H1 (cell line): ENCODE measurements around the gene DEGS2. TPM values are rescaled to one million over a fixed set of nuclear protein-coding genes. Genes with fewer than 3 reads are reported as not detected.

Experiments used
- CTCF ChIA-PET: fragments of 300-600 bp; sonication (Branson Sonifier 250); formaldehyde crosslinking; loops from one replicate; lab custom pipeline; 2021; ENCODE audit not compliant: partially characterized antibody; lab: Charles Lee
- POLR2A ChIA-PET: fragments of 300-600 bp; sonication (Branson Sonifier 250); formaldehyde crosslinking; loops from one replicate; lab custom pipeline; 2021; ENCODE audit warnings: inconsistent platforms; ENCODE audit not compliant: partially characterized antibody; lab: Charles Lee
- DNase-seq, 2 experiments: peaks; one replicate each; pipeline versions ENCODE4 v3.0.0 to v3.0.0-alpha.2; 2010 to 2022; ENCODE audit warnings: low spot score in 2 of 2, low read depth in 1 of 2, mixed read lengths in 1 of 2
- FAIRE-seq: peaks from 2 replicates; lab custom pipeline; 2011; peaks lifted over from hg19 to GRCh38; lab: Jason Lieb, UNC
- H2AFZ ChIP-seq: 2 replicates; pipeline ENCODE4 v1.8.1; 2012; ENCODE audit warnings: low read length, inconsistent platforms
- H2AK5ac ChIP-seq: 2 replicates; pipeline ENCODE4 v1.6.1; 2013; ENCODE audit warnings: low read depth, low read length
- H2BK120ac ChIP-seq: replicated peaks from 2 replicates; pipeline ENCODE3; 2013; ENCODE audit warnings: low read depth, low read length, inconsistent platforms
- H2BK12ac ChIP-seq: 2 replicates; pipeline ENCODE4 v1.6.1; 2013; ENCODE audit warnings: low read depth, low read length
- H2BK15ac ChIP-seq: 2 replicates; pipeline ENCODE4 v1.6.1; 2013; ENCODE audit warnings: low read length
- H2BK20ac ChIP-seq: 2 replicates; pipeline ENCODE4 v1.6.1; 2013; ENCODE audit warnings: low read length
- H2BK5ac ChIP-seq: 2 replicates; pipeline ENCODE4 v1.6.1; 2013; ENCODE audit warnings: low read depth, low read length
- H3K14ac ChIP-seq: 2 replicates; pipeline ENCODE4 v1.6.1; 2013; ENCODE audit warnings: inconsistent platforms; ENCODE audit not compliant: insufficient read length
- H3K18ac ChIP-seq: 2 replicates; pipeline ENCODE4 v1.6.1; 2013; ENCODE audit warnings: low read length; ENCODE audit errors: extremely low read depth
- H3K23ac ChIP-seq: 2 replicates; pipeline ENCODE4 v1.6.1; 2013; ENCODE audit warnings: inconsistent platforms; ENCODE audit not compliant: insufficient read length
- H3K23me2 ChIP-seq: 2 replicates; pipeline ENCODE4 v1.6.1; 2013; ENCODE audit warnings: low read depth, low read length
- H3K27ac ChIP-seq: 2 replicates; pipeline ENCODE4 v1.6.1; 2011; ENCODE audit warnings: low read depth, low read length, inconsistent platforms
- H3K27me3 ChIP-seq, 4 experiments: replicated peaks in 1 of 4; 1 replicate in 1 of 4; 2 replicates in 3 of 4; pipeline versions ENCODE4 v1.6.1 to v1.8.1; 2011 to 2013; ENCODE audit warnings: low read length in 3 of 4, mild to moderate bottlenecking in 3 of 4, inconsistent platforms in 2 of 4, mixed read lengths in 2 of 4, moderate library complexity in 1 of 4; ENCODE audit not compliant: control insufficient read depth in 3 of 4, insufficient read depth in 3 of 4; ENCODE audit errors: extremely low read depth in 1 of 4
- H3K36me3 ChIP-seq, 4 experiments: 2 replicates each; pipeline versions ENCODE4 v1.6.1 to v1.8.1; 2011 to 2013; ENCODE audit warnings: mild to moderate bottlenecking in 4 of 4, low read length in 3 of 4, moderate library complexity in 2 of 4, control low read depth in 1 of 4, inconsistent platforms in 1 of 4; ENCODE audit not compliant: insufficient read depth in 4 of 4, control insufficient read depth in 2 of 4
- H3K4ac ChIP-seq: replicated peaks from 2 replicates; pipeline ENCODE3; 2013; ENCODE audit warnings: low read length, low read depth, mixed read lengths, inconsistent platforms; ENCODE audit not compliant: insufficient read length
- H3K4me1 ChIP-seq, 4 experiments: replicated peaks in 1 of 4; 1 replicate in 1 of 4; 2 replicates in 3 of 4; pipeline versions ENCODE4 v1.6.1 to v1.8.1; 2011 to 2013; ENCODE audit warnings: low read length in 3 of 4, inconsistent platforms in 2 of 4, mixed read lengths in 1 of 4; ENCODE audit not compliant: insufficient read depth in 4 of 4, control insufficient read depth in 3 of 4
- H3K4me2 ChIP-seq, 2 experiments: 2 replicates each; pipeline versions ENCODE4 v1.6.1 to v1.8.1; 2011 to 2013; ENCODE audit warnings: low read depth in 2 of 2, low read length in 2 of 2, control low read depth in 1 of 2, inconsistent platforms in 1 of 2, mild to moderate bottlenecking in 1 of 2; ENCODE audit not compliant: insufficient read depth in 1 of 2
- H3K4me3 ChIP-seq, 4 experiments: fragments of 200-600, 300-600 bp in 1 of 4; sonication (generic), shearing (Covaris generic), sonication (Bioruptor Twin) in 1 of 4; 2 replicates each; pipeline versions ENCODE4 v1.5.1 to v1.8.1; 2011 to 2016; ENCODE audit warnings: low read length in 4 of 4, low read depth in 3 of 4, control low read depth in 2 of 4, inconsistent platforms in 2 of 4, mild to moderate bottlenecking in 2 of 4, mixed read lengths in 1 of 4, moderate library complexity in 1 of 4; ENCODE audit not compliant: insufficient read depth in 2 of 4; ENCODE audit errors: extremely low read depth in 1 of 4
- H3K56ac ChIP-seq: replicated peaks from 2 replicates; pipeline ENCODE3; 2013; ENCODE audit warnings: low read depth, mild to moderate bottlenecking, mixed read lengths, low read length, inconsistent platforms; ENCODE audit not compliant: insufficient read length
- H3K79me1 ChIP-seq: 2 replicates; pipeline ENCODE4 v1.6.1; 2013; ENCODE audit warnings: low read depth, low read length, control low read depth
- H3K79me2 ChIP-seq, 2 experiments: 2 replicates each; pipeline versions ENCODE4 v1.6.1 to v1.8.1; 2012 to 2013; ENCODE audit warnings: low read length in 2 of 2, mild to moderate bottlenecking in 2 of 2, inconsistent platforms in 1 of 2; ENCODE audit not compliant: insufficient read depth in 2 of 2, control insufficient read depth in 1 of 2
- H3K9ac ChIP-seq, 4 experiments: replicated peaks in 1 of 4; 1 replicate in 1 of 4; 2 replicates in 3 of 4; pipeline versions ENCODE4 v1.6.1 to v1.8.1; 2011 to 2013; ENCODE audit warnings: low read depth in 3 of 4, low read length in 3 of 4, control low read depth in 2 of 4, mild to moderate bottlenecking in 2 of 4, moderate library complexity in 2 of 4, inconsistent platforms in 1 of 4; ENCODE audit errors: extremely low read depth in 1 of 4
- H3K9me3 ChIP-seq, 2 experiments: 2 replicates each; pipeline versions ENCODE4 v1.6.1 to v1.8.1; 2012 to 2013; ENCODE audit warnings: mild to moderate bottlenecking in 2 of 2, moderate library complexity in 2 of 2, control low read depth in 1 of 2, inconsistent platforms in 1 of 2, low read depth in 1 of 2, low read length in 1 of 2, mixed read lengths in 1 of 2; ENCODE audit not compliant: insufficient read depth in 2 of 2
- H4K20me1 ChIP-seq, 2 experiments: replicated peaks in 1 of 2; 2 replicates each; pipeline versions ENCODE3 to v1.8.1; 2011 to 2013; ENCODE audit warnings: inconsistent platforms in 2 of 2, low read length in 2 of 2, mild to moderate bottlenecking in 1 of 2; ENCODE audit not compliant: insufficient read depth in 2 of 2, control insufficient read depth in 1 of 2
- H4K5ac ChIP-seq: 2 replicates; pipeline ENCODE4 v1.6.1; 2013; ENCODE audit warnings: low read length, low read depth, mixed read lengths, inconsistent platforms; ENCODE audit not compliant: insufficient read length
- H4K8ac ChIP-seq: 2 replicates; pipeline ENCODE4 v1.8.0; 2013; ENCODE audit warnings: mild to moderate bottlenecking, moderate library complexity, low read length, inconsistent platforms; ENCODE audit not compliant: insufficient read depth; ENCODE audit errors: extremely low read depth
- H4K91ac ChIP-seq: replicated peaks from 2 replicates; pipeline ENCODE3; 2013; ENCODE audit warnings: low read length, mixed read lengths, inconsistent platforms; ENCODE audit not compliant: insufficient read length
- ATF3 ChIP-seq: IDR thresholded peaks from 2 replicates; pipeline ENCODE4 v1.6.1; 2011; ENCODE audit warnings: low read depth, mild to moderate bottlenecking, low read length; ENCODE audit not compliant: insufficient read depth
- CTCF ChIP-seq, 3 experiments: IDR thresholded peaks; 1 replicate in 2 of 3; 2 replicates in 1 of 3; pipeline versions ENCODE4 v1.5.1 to v1.6.1; 2011; ENCODE audit warnings: low read length in 3 of 3, mild to moderate bottlenecking in 3 of 3, inconsistent platforms in 2 of 3, low read depth in 1 of 3, moderate library complexity in 1 of 3; ENCODE audit not compliant: insufficient read depth in 1 of 3; ENCODE audit errors: control extremely low read depth in 1 of 3
- E2F6 ChIP-seq: IDR thresholded peaks from 2 replicates; pipeline ENCODE4 v1.6.1; 2012; ENCODE audit warnings: inconsistent platforms
- GTF2F1 ChIP-seq: IDR thresholded peaks from 2 replicates; pipeline ENCODE4 v1.6.1; 2012; ENCODE audit warnings: low read depth, low read length, improper control_type of control experiment, borderline replicate concordance
- KDM5A ChIP-seq: fragments of 200-600 bp; IDR thresholded peaks from 2 replicates; pipeline ENCODE4 v1.7.1; 2012; ENCODE audit warnings: mild to moderate bottlenecking, low read length, inconsistent platforms, mixed read lengths
- PHF8 ChIP-seq: fragments of 200-600 bp; sonication (generic); conservative IDR thresholded peaks from 2 replicates; pipeline ENCODE4 v1.7.1; 2012; ENCODE audit warnings: low read depth, mild to moderate bottlenecking, inconsistent platforms, low read length, moderate library complexity
- RNF2 ChIP-seq: fragments of 200-900, 300-1000 bp; sonication (generic); IDR thresholded peaks from 2 replicates; pipeline ENCODE4 v1.7.1; 2016; ENCODE audit warnings: borderline replicate concordance, low read depth, mild to moderate bottlenecking, antibody characterized with exemption, low read length; ENCODE audit not compliant: poor library complexity, severe bottlenecking; ENCODE audit errors: missing control alignments
- YY1 ChIP-seq: IDR thresholded peaks from 2 replicates; pipeline ENCODE4 v1.6.1; 2011; ENCODE audit warnings: low read depth, mild to moderate bottlenecking, low read length
- WGBS, 2 experiments: shearing (Covaris generic) in 1 of 2; methylation state at CpG; one replicate each; pipeline versions ENCODE4 v1.1.6 to v1.1.7; 2013 to 2015; ENCODE audit warnings: low lambda C conversion rate in 2 of 2, mixed read lengths in 2 of 2, inconsistent platforms in 1 of 2, low coverage in 1 of 2, missing lambda C conversion rate in 1 of 2; ENCODE audit not compliant: insufficient replicate concordance in 2 of 2, insufficient coverage in 1 of 2, insufficient read length in 1 of 2; ENCODE audit errors: extremely low coverage in 1 of 2, missing lambda C conversion rate in 1 of 2; 5-methylcytosine and 5-hydroxymethylcytosine counted together
- polyA plus RNA-seq, 7 experiments: library from polyadenylated mRNA; depleted of rRNA in 3 of 7; stranded (reverse) in 5 of 7; unstranded in 2 of 7; fragments of >200 nt in 5 of 7; fragments of 200-250 nt in 2 of 7; gene quantifications; 1 replicate in 5 of 7; 2 replicates in 1 of 7; 4 replicates in 1 of 7; pipeline versions ENCODE4 v1.2.1 to v1.2.3, GENCODE V29; 2011 to 2013; ENCODE audit warnings: missing spikeins in 2 of 7, mixed read lengths in 2 of 7
- total RNA-seq: library from RNA; stranded (reverse); fragmentation: NEBNext Ultra II Directional; extraction: Animal tissue kit (Norgen Biotek cat#: 25700); gene quantifications from 2 replicates; pipeline ENCODE4 v1.2.1, GENCODE V29; 2021

Gene DEGS2
- total and polyA plus RNA-seq, 2 of the 8 experiments (the other 6 are each of a cell fraction or from before 2014, with no cell fraction given) = 0.61 to 0.82 TPM

- H3K23me2 ChIP-seq = no peaks in the 10 kb centered on the region
- H2AFZ ChIP-seq = no peak overlapping the region
- ChIA-PET POLR2A (interaction anchor here (1.0 to 2.1 kb wide), 2 partner anchors 8 to 90 kb away, joined by 3 to 4 read pairs; no protein-coding TSS in a partner anchor), CTCF (interaction anchor here (1.3 to 22.9 kb wide), 5 partner anchors 8 to 46 kb away, joined by 3 to 307 read pairs (median 5); partner anchors contain the start of gene DEGS2)
- H2BK15ac ChIP-seq = no peak overlapping the region
- no peak overlapping the region for H3K18ac ChIP-seq
- H2BK120ac ChIP-seq = no peak overlapping the region
- H3K4ac ChIP-seq = no peak overlapping the region
- no peaks in the 10 kb centered on the region for H3K27me3 ChIP-seq
- H4K20me1 ChIP-seq = peaks cover 0 to 3% of the 10 kb centered on the region in 2 experiments
- H4K8ac ChIP-seq = no peak overlapping the region; the same call in 1 of the 2 replicates
- H3K9ac ChIP-seq = no peak overlapping the region
- no peak overlapping the region for H3K23ac ChIP-seq
- H3K4me3 ChIP-seq = no peak overlapping the region
- H2BK5ac ChIP-seq = no peak overlapping the region
- DNase-seq (no peak), FAIRE-seq (no peak)
- no peak overlapping the region for H3K4me2 ChIP-seq
- H4K5ac ChIP-seq = no peak overlapping the region
- H3K27ac ChIP-seq = no peak overlapping the region
- no peaks in the 10 kb centered on the region for H3K9me3 ChIP-seq
- no peaks in the 10 kb centered on the region; a peak in 1 of 4 replicates for H3K79me2 ChIP-seq
- 0 out of 8 replicates have a peak, but pooled peaks cover 0 to 3% (median 0%) of the 10 kb centered on the region in 4 experiments for H3K36me3 ChIP-seq
- H3K14ac ChIP-seq = no peak overlapping the region
- H2AK5ac ChIP-seq = no peak overlapping the region
- H3K4me1 ChIP-seq = peaks cover 0 to 5% (median 0%) of the 10 kb centered on the region in 4 experiments; a peak in 1 of 7 replicates
- no peak overlapping the region for H2BK12ac ChIP-seq
- no peaks in the 10 kb centered on the region for H3K79me1 ChIP-seq
- no peak overlapping the region for H4K91ac ChIP-seq
- WGBS, 2 experiments = 86% methylated on average over 11 of the region's 20 CpGs; no CpG with 5 or more reads in 1 of the 2 experiments
- no peak overlapping the region for H3K56ac ChIP-seq
- no peak overlapping the region for H2BK20ac ChIP-seq
- TF ChIP-seq GTF2F1 = no peak
- no peak for TF ChIP-seq KDM5A
- TF ChIP-seq E2F6 = no peak
- no peak for TF ChIP-seq CTCF (IDR thresholded peaks at IDR 0.05; ENCODE audit: control extremely low read depth in 1 of 3, insufficient read depth in 1 of 3, low read depth in 1 of 3, low read length in 3 of 3)
- TF ChIP-seq RNF2 = no peak
- TF ChIP-seq ATF3 = no peak
- no peak for TF ChIP-seq PHF8
- no peak for TF ChIP-seq YY1
Observed at GRCh38 chr14:100147181-100147631, 12.2 kb downstream of the DEGS2 start.
